ENCODE measurements around the gene BMPR1A. TPM values are rescaled to one million over a fixed set of nuclear protein-coding genes. Genes with fewer than 3 reads are reported as not detected.

Gene BMPR1A
- total and polyA plus RNA-seq, 9 of the 15 experiments (the other 6 are each of a cell fraction or from before 2014, with no cell fraction given): 1.6 to 17.5 (median 9.1) TPM

- TF ChIP-seq YY1 (IDR thresholded peaks at IDR 0.05; ENCODE audit: borderline replicate concordance in 1 of 3, control insufficient read depth in 1 of 3, extremely low read depth in 1 of 3, insufficient read depth in 3 of 3, insufficient read length in 1 of 3, insufficient replicate concordance in 2 of 3, low read depth in 1 of 3, low read length in 2 of 3): no peak
- no peak for TF ChIP-seq CBX1 (IDR thresholded peaks at IDR 0.05; ENCODE audit: low read depth)
- TF ChIP-seq CREM (IDR thresholded peaks at IDR 0.05; ENCODE audit: low read depth): peak; percentile 73
- TF ChIP-seq ZKSCAN3 (CRISPR knock-in tag; IDR thresholded peaks at IDR 0.05): no peak
- TF ChIP-seq CREB1 (IDR thresholded peaks at IDR 0.05): peak; percentile 51; the same call in 1 of the 2 replicates
- TF ChIP-seq CREB1 (CRISPR knock-in tag; IDR thresholded peaks at IDR 0.05): no peak
- TF ChIP-seq FOS (IDR thresholded peaks at IDR 0.05; ENCODE audit: extremely low read depth, insufficient read length): no peak
- no peak for TF ChIP-seq ZBTB12 (CRISPR knock-in tag; IDR thresholded peaks at IDR 0.05)
- peak; percentile 81; the same call in 1 of the 2 replicates for TF ChIP-seq ZNF263 (CRISPR knock-in tag; IDR thresholded peaks at IDR 0.05; ENCODE audit: borderline replicate concordance)
- peak; percentile 41; the same call in 1 of the 2 replicates for TF ChIP-seq DPF2 (IDR thresholded peaks at IDR 0.05)
- peak; percentile 44; the same call in 1 of the 2 replicates for TF ChIP-seq ZBTB40 (IDR thresholded peaks at IDR 0.05)
- no peak for TF ChIP-seq ZBTB40 (CRISPR knock-in tag; IDR thresholded peaks at IDR 0.05)
- no peak for TF ChIP-seq NONO (IDR thresholded peaks at IDR 0.05; ENCODE audit: low read depth in 2 of 2, low read length in 1 of 2)
- TF ChIP-seq ZBTB43 (CRISPR knock-in tag; IDR thresholded peaks at IDR 0.05): no peak
- peak; percentile 64; the same call in 1 of the 2 replicates for TF ChIP-seq JUND (IDR thresholded peaks at IDR 0.05; ENCODE audit: borderline replicate concordance, low read depth, low read length)
- peak; percentile 53; the same call in 2 of the 3 replicates for TF ChIP-seq JUND (tag; IDR thresholded peaks at IDR 0.05; ENCODE audit: borderline replicate concordance, low read depth, low read length)
- no peak for TF ChIP-seq ZNF644 (tag; IDR thresholded peaks at IDR 0.05; ENCODE audit: low read depth)
These were observed 65.1 kb downstream of the BMPR1A start (continued) for GRCh38 chr10:86821388-86821999.

Data from K562 (cell line).